ENCODE measurements around the gene ZC3H12D. TPM values are rescaled to one million over a fixed set of nuclear protein-coding genes. Genes with fewer than 3 reads are reported as not detected.

The ZC3H12D gene
- total and polyA plus RNA-seq, 2 of the 13 experiments (the other 11 are each of a cell fraction or from before 2014, with no cell fraction given): 1.2 to 2.7 TPM

GRCh38 chr6:149471801-149472200, 13.0 kb downstream of the ZC3H12D start (continued):
- TF ChIP-seq ZBTB42 (CRISPR knock-in tag; IDR thresholded peaks at IDR 0.05): no peak
- TF ChIP-seq, protein P1, sequence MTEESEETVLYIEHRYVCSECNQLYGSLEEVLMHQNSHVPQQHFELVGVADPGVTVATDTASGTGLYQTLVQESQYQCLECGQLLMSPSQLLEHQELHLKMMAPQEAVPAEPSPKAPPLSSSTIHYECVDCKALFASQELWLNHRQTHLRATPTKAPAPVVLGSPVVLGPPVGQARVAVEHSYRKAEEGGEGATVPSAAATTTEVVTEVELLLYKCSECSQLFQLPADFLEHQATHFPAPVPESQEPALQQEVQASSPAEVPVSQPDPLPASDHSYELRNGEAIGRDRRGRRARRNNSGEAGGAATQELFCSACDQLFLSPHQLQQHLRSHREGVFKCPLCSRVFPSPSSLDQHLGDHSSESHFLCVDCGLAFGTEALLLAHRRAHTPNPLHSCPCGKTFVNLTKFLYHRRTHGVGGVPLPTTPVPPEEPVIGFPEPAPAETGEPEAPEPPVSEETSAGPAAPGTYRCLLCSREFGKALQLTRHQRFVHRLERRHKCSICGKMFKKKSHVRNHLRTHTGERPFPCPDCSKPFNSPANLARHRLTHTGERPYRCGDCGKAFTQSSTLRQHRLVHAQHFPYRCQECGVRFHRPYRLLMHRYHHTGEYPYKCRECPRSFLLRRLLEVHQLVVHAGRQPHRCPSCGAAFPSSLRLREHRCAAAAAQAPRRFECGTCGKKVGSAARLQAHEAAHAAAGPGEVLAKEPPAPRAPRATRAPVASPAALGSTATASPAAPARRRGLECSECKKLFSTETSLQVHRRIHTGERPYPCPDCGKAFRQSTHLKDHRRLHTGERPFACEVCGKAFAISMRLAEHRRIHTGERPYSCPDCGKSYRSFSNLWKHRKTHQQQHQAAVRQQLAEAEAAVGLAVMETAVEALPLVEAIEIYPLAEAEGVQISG (CRISPR knock-in tag; IDR thresholded peaks at IDR 0.05): no peak
- no peak for TF ChIP-seq ZNF264 (CRISPR knock-in tag; IDR thresholded peaks at IDR 0.05)
- TF ChIP-seq ZNF101 (CRISPR knock-in tag; IDR thresholded peaks at IDR 0.05; ENCODE audit: borderline replicate concordance, low read depth): no peak
- no peak for TF ChIP-seq ZNF296 (CRISPR knock-in tag; conservative IDR thresholded peaks at IDR 0.05)

DNA sequence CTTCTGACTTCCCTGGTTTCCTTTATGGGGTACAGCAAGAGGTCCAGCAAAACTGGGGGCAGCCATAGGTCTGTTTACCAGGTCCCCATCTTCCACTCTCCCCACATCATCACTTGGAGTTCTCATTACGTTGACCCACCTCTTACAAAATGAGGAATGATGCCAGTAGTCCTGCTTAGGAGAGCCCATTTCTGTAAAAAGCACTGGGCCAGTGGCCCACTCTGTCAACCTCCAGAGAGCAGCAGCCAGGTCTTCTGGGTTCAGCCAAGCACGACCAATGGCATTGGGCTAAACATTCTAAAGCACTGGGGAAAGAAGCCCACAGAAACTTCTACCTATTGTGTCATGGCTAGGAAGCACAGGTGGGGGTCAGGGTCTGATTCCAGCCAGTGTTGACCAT, 13.9 kb downstream of the ZC3H12D start:
- Histone ChIP-seq H3K27me3 (ENCODE audit: control insufficient read depth in 1 of 2, insufficient read depth in 2 of 2, low read length in 2 of 2) (no peaks in the 10 kb centered on the region), H3K4me1 (ENCODE audit: insufficient read depth, low read length) (peaks cover 43% of the 10 kb centered on the region), H3K4me2 (ENCODE audit: low read depth, low read length) (no peak overlapping the region), H4K20me1 (ENCODE audit: insufficient read depth, low read length) (no peaks in the 10 kb centered on the region), H3K9ac (ENCODE audit: insufficient read depth, low read depth, low read length) (no peak overlapping the region), H3K36me3 (replicated peaks in 1 of 2; ENCODE audit: control insufficient read depth in 1 of 2, insufficient read depth in 2 of 2, low read length in 2 of 2) (no peaks in the 10 kb centered on the region), H2AFZ (ENCODE audit: low read length) (no peak overlapping the region), H3K27ac (ENCODE audit: extremely low read length, insufficient read depth, low read length) (no peak overlapping the region), H3K9me3 (ENCODE audit: low read length) (no peaks in the 10 kb centered on the region), H3K4me3 (replicated peaks in 1 of 3; ENCODE audit: insufficient read depth in 1 of 3, low read depth in 2 of 3, low read length in 3 of 3) (no peak overlapping the region), H3K79me2 (ENCODE audit: insufficient read depth, low read length) (no peaks in the 10 kb centered on the region)
- BruUV-seq (replicated peaks): no TSS peak
- ATAC-seq (no peak), DNase-seq (ENCODE audit: low spot score) (no peak), FAIRE-seq (no peak)
- intact Hi-C loops (cut with micrococcal nuclease; ENCODE audit: unreplicated experiment) (no loop called here), in situ Hi-C loops (cut with HindIII; ENCODE audit: extremely low pct_ligation_motif_present, low pct_unique_long_range_greater_than_20kb) (no loop called here)
- 89% methylated on average over 2 of the region's 2 CpGs for WGBS (ENCODE audit: low lambda C conversion rate)
- no peak for TF ChIP-seq REXO4 (CRISPR knock-in tag; IDR thresholded peaks at IDR 0.05; ENCODE audit: borderline replicate concordance)
- TF ChIP-seq ZNF143 (CRISPR knock-in tag; IDR thresholded peaks at IDR 0.05): no peak
- TF ChIP-seq ZNF724P (CRISPR knock-in tag; IDR thresholded peaks at IDR 0.05; ENCODE audit: borderline replicate concordance): no peak
- no peak for TF ChIP-seq SNAPC2 (CRISPR knock-in tag; IDR thresholded peaks at IDR 0.05)
- TF ChIP-seq RFX1 (IDR thresholded peaks at IDR 0.05): no peak
- no peak for TF ChIP-seq ZNF546 (CRISPR knock-in tag; conservative IDR thresholded peaks at IDR 0.05)
- no peak for TF ChIP-seq ARNTL (CRISPR knock-in tag; IDR thresholded peaks at IDR 0.05)
- ChIA-PET CTCF (ENCODE audit: low intra/inter-chr PET ratio, low total read pairs) (no interaction called here), POLR2A (no interaction called here)

Measured in HepG2 (cell line).